GM19455 (cell line): ENCODE data around the gene BCKDHA.
"Not testable (repeated sequence)": the region's sequence is repeated elsewhere in the genome, so short reads cannot be mapped to it uniquely, and the experiment has no call there.

Source experiments
- ATAC-seq: cut with Tn5 transposase; IDR thresholded peaks from one replicate; pipeline ENCODE4 v1.9.1; 2021; ENCODE audit not compliant: unreplicated experiment

BCKDHA gene

GRCh38 chr19:41425174-41426115 lies 27.8 kb downstream of the BCKDHA start:
- ATAC-seq: no peak

DNA sequence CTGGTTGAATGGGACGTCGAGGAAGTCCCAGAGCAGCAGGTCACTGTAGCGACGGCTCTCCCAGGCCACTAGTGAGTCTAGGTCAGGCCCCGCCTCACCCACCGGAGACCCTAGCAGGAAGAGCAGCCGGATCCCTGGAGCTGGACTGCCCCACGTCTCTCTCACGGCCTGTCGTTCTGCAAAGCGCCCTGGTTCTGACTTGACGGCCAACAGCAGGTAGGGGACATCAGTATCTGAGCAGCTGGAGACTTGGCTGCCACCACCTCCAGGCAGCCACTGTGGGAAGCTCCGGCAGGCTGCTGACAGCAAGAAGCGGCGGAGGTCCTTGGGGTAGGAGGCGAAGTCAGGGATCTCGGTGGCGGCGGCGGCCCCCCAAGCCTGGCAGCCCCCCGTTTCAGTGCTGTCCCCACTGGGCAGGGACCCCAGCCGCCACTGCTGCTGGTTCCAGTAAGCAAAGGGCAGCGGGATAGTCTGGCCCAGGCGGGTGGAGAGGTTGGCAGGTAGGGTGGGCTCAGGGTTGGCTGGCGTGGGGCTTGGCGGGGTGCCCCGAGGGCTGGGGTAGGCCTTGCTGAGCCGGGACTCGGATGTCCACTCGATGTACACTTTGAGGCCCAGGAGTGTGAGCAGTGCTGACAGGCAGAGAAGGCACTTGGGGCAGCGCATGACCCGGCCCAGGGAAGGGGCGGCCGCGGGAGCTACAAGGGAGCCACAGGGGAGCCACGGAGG lies 28.7 kb downstream of the BCKDHA start:
- no peak for ATAC-seq

- ATAC-seq: no peak
These were observed 29.5 kb downstream of the BCKDHA start, which contains the start of gene B3GNT8 for GRCh38 chr19:41426952-41427646. Gene B3GNT8, minus strand, starts transcription at chr19:41427374. Its CDS starts 596 bp downstream, at chr19:41426778.

- no peak for ATAC-seq
These were observed 30.2 kb downstream of the BCKDHA start for GRCh38 chr19:41427647-41428480.

GRCh38 chr19:41428481-41428859 lies 30.9 kb downstream of the BCKDHA start:
- ATAC-seq: no peak

DNA sequence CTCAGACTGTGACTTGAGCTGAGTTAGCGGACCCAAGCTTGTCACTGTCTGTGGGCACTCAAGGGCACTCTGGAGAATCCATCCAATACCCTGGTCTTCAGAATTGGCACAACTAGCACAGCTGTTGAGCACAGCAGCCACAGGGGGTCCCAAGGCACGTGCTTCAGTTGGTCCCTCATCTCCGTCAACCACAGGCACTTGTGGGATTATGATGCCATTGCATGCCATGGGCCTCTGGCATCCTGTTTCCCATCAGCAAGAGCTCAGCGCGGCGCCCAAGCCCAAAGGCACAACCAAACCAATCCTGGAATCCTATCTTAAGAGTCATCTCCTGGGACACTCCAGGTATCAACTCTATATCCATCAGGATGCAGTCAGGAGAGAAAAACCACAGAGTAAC lies 33.3 kb downstream of the BCKDHA start:
- ATAC-seq: no peak

GRCh38 chr19:41431426-41432386 lies 34.1 kb downstream of the BCKDHA start:
- no peak for ATAC-seq

DNA sequence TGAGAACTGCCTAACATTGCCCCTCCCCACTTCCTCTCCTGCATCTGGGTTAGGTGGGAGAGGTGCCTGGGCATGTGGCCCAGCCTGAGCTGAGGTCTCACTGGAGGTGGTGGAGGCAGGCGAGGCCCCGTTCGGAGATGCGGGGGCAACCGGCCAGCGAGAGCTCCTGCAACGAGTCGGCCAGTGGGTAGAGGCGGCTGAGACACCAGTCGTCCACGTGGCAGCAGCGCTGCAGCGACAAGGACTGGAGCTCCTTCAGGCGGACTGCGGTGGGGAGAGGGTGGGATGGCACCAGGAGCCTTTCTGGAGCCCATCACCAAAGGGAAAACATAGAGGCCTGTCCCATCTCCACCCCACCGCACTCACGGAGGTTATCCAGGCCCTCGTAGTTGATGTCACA lies 35.6 kb downstream of the BCKDHA start:
- ATAC-seq: no peak

DNA sequence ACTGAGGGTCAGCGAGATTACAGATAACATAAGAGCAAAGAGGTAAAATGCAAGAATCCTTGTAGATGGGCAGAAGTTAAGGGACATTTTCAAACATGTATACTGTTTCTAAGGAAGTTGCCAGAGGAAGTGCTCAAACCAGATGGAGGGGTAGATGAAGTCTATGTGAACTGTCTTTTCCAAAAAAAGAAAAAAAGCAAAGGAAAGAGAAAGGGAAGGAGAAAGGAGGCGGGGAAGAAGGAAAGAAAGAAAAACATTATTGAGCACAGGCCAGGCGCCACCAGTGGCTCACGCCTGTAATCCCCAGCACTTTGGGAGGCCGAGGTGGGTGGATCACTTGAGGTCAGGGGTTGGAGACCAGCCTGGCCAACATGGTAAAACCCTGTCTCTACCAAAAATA lies 36.8 kb downstream of the BCKDHA start:
- ATAC-seq: no peak

DNA sequence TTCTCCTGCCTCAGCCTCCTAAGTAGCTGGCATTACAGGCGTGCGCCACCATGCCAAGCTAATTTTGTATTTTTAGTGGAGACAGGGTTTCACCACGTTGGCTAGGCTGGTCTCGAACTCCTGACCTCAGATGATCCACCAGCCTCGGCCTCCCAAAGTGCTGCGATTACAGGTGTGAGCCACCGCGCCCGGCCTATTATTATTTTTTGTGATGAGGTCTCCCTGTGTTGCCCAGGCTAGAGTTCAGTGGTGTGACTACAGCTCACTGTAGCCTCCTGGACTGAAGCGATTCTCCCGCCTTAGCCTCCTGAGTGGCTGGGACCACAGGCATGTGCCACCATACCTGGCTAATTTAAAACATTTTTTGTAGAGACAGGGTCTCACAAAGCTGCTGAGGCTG lies 37.8 kb downstream of the BCKDHA start:
- not testable (repeated sequence) for ATAC-seq

GRCh38 chr19:41435936-41436673 lies 38.5 kb downstream of the BCKDHA start:
- no peak for ATAC-seq

DNA sequence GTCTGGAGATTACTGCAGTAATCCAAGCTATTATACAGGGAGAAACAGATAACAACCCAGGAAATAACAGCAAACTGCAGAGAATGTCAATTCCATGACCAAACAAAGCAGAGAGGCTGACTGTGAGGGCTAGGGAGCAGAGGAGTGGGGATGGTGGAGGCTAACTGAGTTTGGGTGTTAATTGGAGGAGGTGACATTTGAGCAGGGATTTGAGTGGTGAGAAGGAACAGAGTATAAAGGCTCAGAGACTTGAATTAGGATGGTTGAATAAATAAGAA lies 39.0 kb downstream of the BCKDHA start:
- no peak for ATAC-seq

GRCh38 chr19:41437944-41438574 lies 40.4 kb downstream of the BCKDHA start:
- no peak for ATAC-seq

GRCh38 chr19:41439441-41440222 lies 42.0 kb downstream of the BCKDHA start, which contains the start of gene DMAC2:
Gene DMAC2, minus strand, starts transcription at chr19:41439912. Its CDS starts 13 bp downstream, at chr19:41439899.
- peak; percentile 88 for ATAC-seq

- ATAC-seq: no peak
These were observed 43.8 kb downstream of the BCKDHA start for GRCh38 chr19:41441321-41441945.

DNA sequence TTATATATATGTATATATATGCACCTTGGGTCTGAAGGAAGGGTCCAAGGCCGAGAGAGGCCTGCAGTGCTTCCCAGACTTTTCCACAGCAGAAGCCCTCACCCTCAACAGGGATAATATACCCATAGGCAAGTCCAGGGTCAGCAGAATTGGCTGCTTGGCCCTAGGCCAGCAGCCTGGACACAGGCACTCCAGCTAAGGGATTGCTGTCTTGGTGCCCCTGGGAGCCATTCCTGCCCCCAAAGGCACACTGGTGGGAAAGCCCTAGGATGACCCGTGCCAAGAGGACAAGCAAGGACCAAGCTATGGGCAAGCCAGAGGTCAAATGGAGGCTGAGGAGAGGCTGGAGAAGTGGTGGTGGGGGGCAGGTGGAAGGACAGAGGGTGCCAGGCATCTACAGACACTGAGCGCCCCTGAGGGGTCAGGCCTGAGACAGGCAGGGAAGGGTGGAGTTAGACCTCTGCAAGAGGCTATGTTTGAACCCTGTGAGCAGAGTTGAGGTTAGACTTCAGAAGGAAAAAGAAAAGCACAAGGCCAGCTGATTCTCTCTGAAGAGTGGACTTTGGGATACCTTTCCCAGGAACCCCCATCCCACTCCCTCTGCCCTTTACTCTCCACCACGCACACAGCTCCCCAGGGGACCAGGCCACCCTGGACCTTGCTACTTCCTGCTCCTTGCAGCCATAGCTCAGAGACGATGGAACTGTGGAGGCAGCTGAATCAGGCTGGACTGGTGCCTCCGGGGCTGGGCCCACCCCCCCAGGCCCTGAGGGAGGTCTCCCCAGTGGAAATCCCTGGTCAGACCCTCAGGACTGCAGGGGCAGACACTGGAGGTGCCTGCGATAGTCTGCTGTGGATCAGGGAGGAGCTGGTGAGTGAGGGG lies 45.1 kb downstream of the BCKDHA start, which contains the start of gene ERICH4:
Gene ERICH4 (plus strand): TSS at position 684 of the 883 bp plus-strand sequence. CDS start 14 bp downstream, at position 698.
- no peak for ATAC-seq
